Fibroblast of lung (primary cell): ENCODE data around the gene EREG. TPM values are rescaled to one million over a fixed set of nuclear protein-coding genes. Genes with fewer than 3 reads are reported as not detected.

ENCODE experiments used
- DNase-seq, 2 donors: peaks; one replicate each; pipeline versions ENCODE4 v3.0.0 to v3.0.0-alpha.2; 2010; ENCODE audit warnings: low read depth in 2 of 2
- H2AFZ ChIP-seq: 2 replicates; pipeline ENCODE4 v1.5.1; 2012; ENCODE audit warnings: low read length, control low read depth, inconsistent platforms
- H3K27ac ChIP-seq: 2 replicates; pipeline ENCODE4 v1.5.1; 2011; ENCODE audit warnings: low read length, control low read depth; ENCODE audit not compliant: insufficient read depth
- H3K27me3 ChIP-seq: 2 replicates; pipeline ENCODE4 v1.5.1; 2011; ENCODE audit warnings: mild to moderate bottlenecking, low read length; ENCODE audit not compliant: control insufficient read depth, insufficient read depth
- H3K36me3 ChIP-seq: 2 replicates; pipeline ENCODE4 v1.5.1; 2011; ENCODE audit warnings: low read length; ENCODE audit not compliant: control insufficient read depth, insufficient read depth
- H3K4me1 ChIP-seq: 2 replicates; pipeline ENCODE4 v1.5.1; 2011; ENCODE audit warnings: low read length; ENCODE audit not compliant: control insufficient read depth, insufficient read depth; ENCODE audit errors: extremely low read depth
- H3K4me2 ChIP-seq: 2 replicates; pipeline ENCODE4 v1.5.1; 2011; ENCODE audit warnings: low read length, control low read depth; ENCODE audit not compliant: insufficient read depth; ENCODE audit errors: extremely low read depth
- H3K4me3 ChIP-seq, 4 experiments: fragments of 200-600 bp in 1 of 4; sonication (generic) in 1 of 4; replicated peaks in 1 of 4; 2 replicates each; pipeline ENCODE4 v1.5.1; 2011 to 2016; ENCODE audit warnings: low read length in 4 of 4, low read depth in 3 of 4, mild to moderate bottlenecking in 3 of 4, control low read depth in 2 of 4, inconsistent platforms in 1 of 4, mixed read lengths in 1 of 4; ENCODE audit not compliant: insufficient read depth in 1 of 4; ENCODE audit errors: control extremely low read depth in 1 of 4
- H3K79me2 ChIP-seq: 2 replicates; pipeline ENCODE4 v1.5.1; 2012; ENCODE audit warnings: mild to moderate bottlenecking, low read length, inconsistent platforms; ENCODE audit not compliant: control insufficient read depth, insufficient read depth
- H3K9ac ChIP-seq: 2 replicates; pipeline ENCODE4 v1.5.1; 2011; ENCODE audit warnings: mild to moderate bottlenecking, low read length, control low read depth; ENCODE audit not compliant: insufficient read depth
- H3K9me3 ChIP-seq: 2 replicates; pipeline ENCODE4 v1.5.1; 2012; ENCODE audit warnings: low read depth, low read length; ENCODE audit not compliant: control insufficient read depth, insufficient read depth
- H4K20me1 ChIP-seq: 2 replicates; pipeline ENCODE4 v1.5.1; 2011; ENCODE audit warnings: low read length; ENCODE audit not compliant: control insufficient read depth, insufficient read depth; ENCODE audit errors: extremely low read depth
- EZH2 ChIP-seq: IDR thresholded peaks from 2 replicates; pipeline ENCODE4 v1.5.1; 2012; ENCODE audit warnings: low read length, control low read depth, mild to moderate bottlenecking; ENCODE audit errors: missing control alignments
- polyA plus RNA-seq, 2 donors: library from polyadenylated mRNA; depleted of rRNA in 1 of 2; stranded (reverse) in 1 of 2; unstranded in 1 of 2; fragments of >200 nt; gene quantifications; 2 replicates each; pipeline ENCODE4 v1.2.1, GENCODE V29; 2011 to 2012; ENCODE audit warnings: missing spikeins in 1 of 2
- total RNA-seq: library from RNA; depleted of rRNA; stranded (reverse); fragments of >200 nt; gene quantifications from 2 replicates; pipeline ENCODE4 v1.2.1, GENCODE V29; 2014
- TF ChIP-seq, protein P1 (sequence below), 2 donors: IDR thresholded peaks in 1 of 2; conservative IDR thresholded peaks in 1 of 2; 1 replicate in 1 of 2; 2 replicates in 1 of 2; pipeline ENCODE4 v1.5.1; 2011 to 2012; ENCODE audit warnings: low read length in 2 of 2, control low read depth in 1 of 2, inconsistent platforms in 1 of 2, low read depth in 1 of 2, mild to moderate bottlenecking in 1 of 2

EREG gene
- total and polyA plus RNA-seq, 2 donors (not counting 1 experiment from before 2014, with no cell fraction given) = 0.41 to 9.9 TPM

DNA sequence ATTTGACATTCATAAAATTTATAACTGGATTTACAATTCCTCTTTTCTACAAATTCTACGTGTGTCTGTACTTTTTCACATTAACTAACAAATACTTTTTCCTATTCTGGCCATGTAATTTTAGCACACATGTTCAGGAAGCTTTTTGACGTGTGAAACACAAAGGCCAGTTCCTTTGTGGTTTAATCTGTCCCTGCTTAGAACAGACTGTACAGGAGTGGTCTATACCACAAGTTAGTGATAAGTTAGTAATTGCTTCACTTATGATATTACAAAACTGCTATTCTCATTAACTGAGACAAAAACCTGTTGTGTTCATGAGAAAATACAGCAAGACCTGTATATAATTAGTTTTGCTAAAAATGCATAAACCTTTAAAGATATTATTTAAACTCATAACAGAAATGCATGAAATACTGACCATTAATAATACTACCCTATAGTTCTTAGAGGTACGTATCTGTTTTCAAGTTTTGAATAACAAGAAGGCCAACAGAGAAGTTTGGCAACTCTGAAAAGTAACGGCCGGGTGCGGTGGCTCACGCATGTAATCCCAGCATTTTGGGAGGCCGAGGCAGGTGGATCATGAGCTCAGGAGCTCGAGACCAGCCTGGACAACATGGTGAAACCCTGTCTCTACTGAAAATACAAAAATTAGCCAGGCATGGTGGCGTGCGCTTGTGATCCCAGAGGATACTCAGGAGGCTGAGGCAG is 66.3 kb downstream of the EREG start:
- Histone ChIP-seq H3K27ac (no peak overlapping the region), H3K9ac (no peak overlapping the region)

DNA sequence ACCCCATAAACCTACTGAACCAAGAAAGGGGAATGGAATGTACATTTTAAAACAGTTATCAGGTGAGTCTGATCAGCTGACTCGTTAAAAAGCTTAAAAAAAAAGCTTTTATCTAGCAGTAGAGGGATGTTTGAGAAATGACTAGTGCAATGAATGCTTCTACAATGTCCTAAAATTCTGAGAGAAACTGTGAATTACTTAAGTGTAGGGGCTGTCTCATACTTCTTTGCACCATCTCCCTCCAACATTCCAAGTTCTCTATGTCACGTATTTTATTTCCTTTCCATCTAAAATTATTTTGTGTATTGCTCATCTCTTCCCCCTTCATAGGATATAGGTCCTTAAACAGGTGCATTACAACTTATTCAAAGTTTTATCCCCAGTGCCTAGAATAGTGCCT is 68.1 kb downstream of the EREG start:
- H3K36me3 ChIP-seq = no peaks in the 10 kb centered on the region
- H2AFZ ChIP-seq = no peak overlapping the region
- H3K4me2 ChIP-seq = no peak overlapping the region
- H3K4me1 ChIP-seq = no peaks in the 10 kb centered on the region
- H3K9me3 ChIP-seq = no peaks in the 10 kb centered on the region
- peak in 1 of 2 donors; percentile 25 for DNase-seq
- TF ChIP-seq, protein P1, sequence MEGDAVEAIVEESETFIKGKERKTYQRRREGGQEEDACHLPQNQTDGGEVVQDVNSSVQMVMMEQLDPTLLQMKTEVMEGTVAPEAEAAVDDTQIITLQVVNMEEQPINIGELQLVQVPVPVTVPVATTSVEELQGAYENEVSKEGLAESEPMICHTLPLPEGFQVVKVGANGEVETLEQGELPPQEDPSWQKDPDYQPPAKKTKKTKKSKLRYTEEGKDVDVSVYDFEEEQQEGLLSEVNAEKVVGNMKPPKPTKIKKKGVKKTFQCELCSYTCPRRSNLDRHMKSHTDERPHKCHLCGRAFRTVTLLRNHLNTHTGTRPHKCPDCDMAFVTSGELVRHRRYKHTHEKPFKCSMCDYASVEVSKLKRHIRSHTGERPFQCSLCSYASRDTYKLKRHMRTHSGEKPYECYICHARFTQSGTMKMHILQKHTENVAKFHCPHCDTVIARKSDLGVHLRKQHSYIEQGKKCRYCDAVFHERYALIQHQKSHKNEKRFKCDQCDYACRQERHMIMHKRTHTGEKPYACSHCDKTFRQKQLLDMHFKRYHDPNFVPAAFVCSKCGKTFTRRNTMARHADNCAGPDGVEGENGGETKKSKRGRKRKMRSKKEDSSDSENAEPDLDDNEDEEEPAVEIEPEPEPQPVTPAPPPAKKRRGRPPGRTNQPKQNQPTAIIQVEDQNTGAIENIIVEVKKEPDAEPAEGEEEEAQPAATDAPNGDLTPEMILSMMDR (conservative IDR thresholded peaks at IDR 0.05 in 1 of 2, IDR thresholded peaks at IDR 0.05 in 1 of 2; ENCODE audit: low read depth in 1 of 2, low read length in 2 of 2) = no peak
- TF ChIP-seq EZH2 = no peak
- H3K27ac ChIP-seq = no peak overlapping the region
- H3K9ac ChIP-seq = no peak overlapping the region
- H3K79me2 ChIP-seq = no peaks in the 10 kb centered on the region
- H3K4me3 ChIP-seq = no peak overlapping the region
- no peaks in the 10 kb centered on the region for H4K20me1 ChIP-seq
- no peaks in the 10 kb centered on the region for H3K27me3 ChIP-seq

More for the DNA sequence above, 66.3 kb downstream of the EREG start:
- TF ChIP-seq EZH2 = no peak
- TF ChIP-seq, protein P1 (conservative IDR thresholded peaks at IDR 0.05 in 1 of 2, IDR thresholded peaks at IDR 0.05 in 1 of 2; ENCODE audit: low read depth in 1 of 2, low read length in 2 of 2) = no peak
- Histone ChIP-seq H3K79me2 (no peaks in the 10 kb centered on the region), H3K4me3 (no peak overlapping the region), H3K36me3 (no peaks in the 10 kb centered on the region), H3K4me1 (no peaks in the 10 kb centered on the region), H3K9me3 (no peaks in the 10 kb centered on the region), H4K20me1 (no peaks in the 10 kb centered on the region), H3K4me2 (no peak overlapping the region), H2AFZ (no peak overlapping the region), H3K27me3 (no peaks in the 10 kb centered on the region)
- peak in 1 of 2 donors; percentile 92 for DNase-seq

DNA sequence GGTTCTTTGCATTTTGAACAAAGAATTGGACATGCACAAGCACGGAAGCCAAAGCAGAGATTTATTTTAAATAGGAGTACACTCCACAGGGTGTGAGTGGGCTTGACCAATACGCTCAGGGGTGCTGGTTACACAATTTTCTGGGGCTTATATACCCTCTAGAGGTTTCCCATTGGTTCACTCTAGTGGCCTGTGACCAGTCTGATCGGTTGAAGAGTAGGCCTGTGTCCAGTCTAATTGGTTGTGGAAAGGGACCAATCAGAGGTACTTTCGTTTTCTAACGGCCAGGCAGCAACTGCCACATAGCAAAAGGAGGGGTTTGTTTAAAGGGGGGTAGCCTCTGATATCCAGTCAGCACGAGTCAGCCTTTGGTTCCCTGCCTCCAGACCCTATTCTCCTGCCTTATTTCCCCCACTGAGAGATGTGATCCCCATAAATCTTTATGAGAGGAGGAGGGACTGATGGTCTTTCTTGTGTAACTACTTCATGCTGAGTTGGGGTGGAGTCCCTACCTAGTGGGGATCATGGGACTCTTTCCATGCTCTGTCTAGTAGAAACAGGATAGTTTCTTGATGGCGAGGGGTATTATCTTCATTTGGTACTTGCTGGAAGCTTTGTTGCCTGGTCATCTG is 68.7 kb downstream of the EREG start:
- Histone ChIP-seq H3K4me2 (no peak overlapping the region), H3K4me3 (no peak overlapping the region), H3K36me3 (no peaks in the 10 kb centered on the region), H2AFZ (no peak overlapping the region), H3K79me2 (no peaks in the 10 kb centered on the region), H3K9ac (no peak overlapping the region), H3K27me3 (no peaks in the 10 kb centered on the region), H4K20me1 (no peaks in the 10 kb centered on the region), H3K27ac (no peak overlapping the region), H3K4me1 (no peaks in the 10 kb centered on the region), H3K9me3 (no peaks in the 10 kb centered on the region)
- TF ChIP-seq, protein P1 (conservative IDR thresholded peaks at IDR 0.05 in 1 of 2, IDR thresholded peaks at IDR 0.05 in 1 of 2; ENCODE audit: low read depth in 1 of 2, low read length in 2 of 2) = no peak
- no peak for TF ChIP-seq EZH2
- DNase-seq = no peak
